OCI-LY1 (cell line): ENCODE results near the gene TSHR.
A peak's percentile ranks its signal among the peaks of the same experiment; 100 is the strongest.

Source experiments
- H2AFZ ChIP-seq: fragments of 200-600 bp; sonication (generic), shearing (Covaris generic); 2 replicates; pipeline ENCODE4 v1.6.0; 2014; ENCODE audit warnings: antibody characterized with exemption, mild to moderate bottlenecking, low read length
- H3F3A ChIP-seq: fragments of 200-600 bp; sonication (generic), shearing (Covaris generic); 2 replicates; pipeline ENCODE4 v1.6.0; 2014; ENCODE audit warnings: mild to moderate bottlenecking, antibody characterized with exemption, low read length, moderate library complexity; ENCODE audit not compliant: insufficient read depth
- H3K27ac ChIP-seq: fragments of 200-600 bp; sonication (generic); 2 replicates; pipeline ENCODE4 v1.5.1; 2014; ENCODE audit warnings: low read length, mixed run types, mild to moderate bottlenecking, low read depth; ENCODE audit not compliant: poor library complexity, severe bottlenecking
- H3K27me3 ChIP-seq: fragments of 200-600 bp; sonication (generic); 2 replicates; pipeline ENCODE4 v1.6.0; 2014; ENCODE audit warnings: antibody characterized with exemption, mild to moderate bottlenecking, low read length, moderate library complexity; ENCODE audit not compliant: insufficient read depth
- H3K36me3 ChIP-seq: fragments of 200-600 bp; sonication (generic); 2 replicates; pipeline ENCODE4 v1.6.1; 2014; ENCODE audit warnings: mild to moderate bottlenecking, antibody characterized with exemption, low read length, moderate library complexity, mixed read lengths; ENCODE audit not compliant: insufficient read depth
- H3K4me1 ChIP-seq: fragments of 200-600 bp; sonication (generic); 2 replicates; pipeline ENCODE4 v1.5.1; 2014; ENCODE audit warnings: mild to moderate bottlenecking, low read length, moderate library complexity; ENCODE audit not compliant: insufficient read depth, severe bottlenecking
- H3K4me2 ChIP-seq: fragments of 200-600 bp; sonication (generic), shearing (Covaris generic); 2 replicates; pipeline ENCODE4 v1.6.1; 2014; ENCODE audit warnings: low read length
- H3K4me3 ChIP-seq: fragments of 200-600 bp; sonication (generic); 2 replicates; pipeline ENCODE4 v1.5.1; 2014; ENCODE audit warnings: low read length, low read depth, mild to moderate bottlenecking, mixed read lengths; ENCODE audit not compliant: poor library complexity, severe bottlenecking
- H3K79me2 ChIP-seq: fragments of 200-600 bp; shearing (Covaris generic); 2 replicates; pipeline ENCODE4 v1.6.1; 2016; ENCODE audit warnings: mixed run types, low read length, mixed read lengths; ENCODE audit not compliant: insufficient read depth
- H3K9ac ChIP-seq: fragments of 200-600 bp; sonication (generic), shearing (Covaris generic); 2 replicates; pipeline ENCODE4 v1.6.1; 2014; ENCODE audit warnings: mild to moderate bottlenecking, low read length, mixed read lengths
- H3K9me2 ChIP-seq: fragments of 200-600 bp; sonication (generic), shearing (Covaris generic); 2 replicates; pipeline ENCODE4 v1.6.1; 2014; ENCODE audit warnings: low read depth, mild to moderate bottlenecking, low read length, mixed read lengths
- H3K9me3 ChIP-seq: fragments of 200-600 bp; shearing (Covaris generic); 2 replicates; pipeline ENCODE4 v1.6.1; 2014; ENCODE audit warnings: low read length, mixed read lengths
- H4K20me1 ChIP-seq: fragments of 200-600 bp; sonication (generic), shearing (Covaris generic); 2 replicates; pipeline ENCODE4 v1.6.0; 2016; ENCODE audit warnings: mild to moderate bottlenecking, low read length; ENCODE audit not compliant: insufficient read depth
- EZH2 ChIP-seq: fragments of 200-600 bp; sonication (generic), shearing (Covaris generic); IDR thresholded peaks from 2 replicates; pipeline ENCODE4 v1.8.0; 2017; ENCODE audit warnings: borderline replicate concordance, mixed run types, mild to moderate bottlenecking, antibody characterized with exemption, low read length, moderate library complexity, mixed read lengths
- TF ChIP-seq, protein P1 (sequence below): fragments of 200-600 bp; sonication (generic), shearing (Covaris generic); IDR thresholded peaks from 2 replicates; pipeline ENCODE4 v1.5.1; 2017; ENCODE audit warnings: mild to moderate bottlenecking, antibody characterized with exemption, low read length, moderate library complexity, mixed read lengths

Gene TSHR

DNA sequence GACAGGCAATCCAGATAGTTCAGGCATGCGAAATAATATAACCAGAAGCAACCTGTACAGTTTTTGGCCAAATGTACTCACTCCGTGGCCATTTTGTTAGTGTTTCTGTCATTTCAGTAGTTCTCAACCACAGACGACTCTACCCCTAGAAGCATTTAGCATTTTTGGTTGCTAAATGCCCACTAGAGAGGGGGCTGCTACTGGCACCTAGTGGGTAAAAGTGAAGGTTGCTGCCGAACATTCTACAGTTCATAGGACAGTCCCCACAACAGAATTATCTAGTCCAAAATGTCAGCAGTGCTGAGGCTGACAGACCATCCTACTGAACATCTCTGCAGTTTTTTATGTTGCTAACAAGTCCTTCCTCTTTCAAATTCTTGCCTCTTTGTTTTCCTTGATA lies 107.4 kb downstream of the TSHR start:
- H3K9me2 ChIP-seq = no peaks in the 10 kb centered on the region
- H3K4me2 ChIP-seq = no peak overlapping the region
- no peaks in the 10 kb centered on the region for H3K4me1 ChIP-seq
- no peak overlapping the region for H3K27ac ChIP-seq
- no peaks in the 10 kb centered on the region for H3K36me3 ChIP-seq
- no peaks in the 10 kb centered on the region for H4K20me1 ChIP-seq
- no peak overlapping the region for H3K4me3 ChIP-seq
- H3K9ac ChIP-seq = no peak overlapping the region
- no peaks in the 10 kb centered on the region for H3K27me3 ChIP-seq
- TF ChIP-seq EZH2 = no peak
- TF ChIP-seq, protein P1, sequence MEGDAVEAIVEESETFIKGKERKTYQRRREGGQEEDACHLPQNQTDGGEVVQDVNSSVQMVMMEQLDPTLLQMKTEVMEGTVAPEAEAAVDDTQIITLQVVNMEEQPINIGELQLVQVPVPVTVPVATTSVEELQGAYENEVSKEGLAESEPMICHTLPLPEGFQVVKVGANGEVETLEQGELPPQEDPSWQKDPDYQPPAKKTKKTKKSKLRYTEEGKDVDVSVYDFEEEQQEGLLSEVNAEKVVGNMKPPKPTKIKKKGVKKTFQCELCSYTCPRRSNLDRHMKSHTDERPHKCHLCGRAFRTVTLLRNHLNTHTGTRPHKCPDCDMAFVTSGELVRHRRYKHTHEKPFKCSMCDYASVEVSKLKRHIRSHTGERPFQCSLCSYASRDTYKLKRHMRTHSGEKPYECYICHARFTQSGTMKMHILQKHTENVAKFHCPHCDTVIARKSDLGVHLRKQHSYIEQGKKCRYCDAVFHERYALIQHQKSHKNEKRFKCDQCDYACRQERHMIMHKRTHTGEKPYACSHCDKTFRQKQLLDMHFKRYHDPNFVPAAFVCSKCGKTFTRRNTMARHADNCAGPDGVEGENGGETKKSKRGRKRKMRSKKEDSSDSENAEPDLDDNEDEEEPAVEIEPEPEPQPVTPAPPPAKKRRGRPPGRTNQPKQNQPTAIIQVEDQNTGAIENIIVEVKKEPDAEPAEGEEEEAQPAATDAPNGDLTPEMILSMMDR = peak; percentile 63
- no peak overlapping the region for H2AFZ ChIP-seq
- no peaks in the 10 kb centered on the region for H3F3A ChIP-seq
- H3K79me2 ChIP-seq = no peaks in the 10 kb centered on the region
- no peaks in the 10 kb centered on the region for H3K9me3 ChIP-seq

DNA sequence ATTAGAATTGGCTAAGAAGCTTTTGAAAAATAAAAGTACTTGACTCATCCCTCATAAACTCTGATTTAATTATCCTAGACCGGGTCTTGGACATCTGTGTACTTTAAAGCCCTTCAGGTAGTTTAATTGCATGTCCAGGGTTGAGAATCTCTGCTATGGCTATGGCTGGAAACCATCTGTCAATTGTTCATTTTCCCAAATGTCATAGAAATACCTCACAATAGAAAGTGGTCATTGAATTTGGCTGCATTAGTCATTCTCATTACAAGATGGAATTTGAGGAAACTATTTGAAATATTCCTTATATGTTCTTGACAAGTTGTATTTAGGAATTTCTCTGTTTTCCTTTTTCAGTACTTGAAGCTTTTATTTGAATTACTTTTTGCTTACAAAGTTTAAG lies 111.3 kb downstream of the TSHR start:
- no peaks in the 10 kb centered on the region for H4K20me1 ChIP-seq
- H3K4me3 ChIP-seq = no peak overlapping the region
- TF ChIP-seq EZH2 = no peak
- TF ChIP-seq, protein P1 = no peak
- no peaks in the 10 kb centered on the region for H3F3A ChIP-seq
- no peaks in the 10 kb centered on the region for H3K27me3 ChIP-seq
- no peak overlapping the region for H3K4me2 ChIP-seq
- H3K36me3 ChIP-seq = no peaks in the 10 kb centered on the region
- no peak overlapping the region for H3K27ac ChIP-seq
- no peaks in the 10 kb centered on the region for H3K9me3 ChIP-seq
- no peaks in the 10 kb centered on the region for H3K79me2 ChIP-seq
- no peak overlapping the region for H2AFZ ChIP-seq
- no peak overlapping the region for H3K9ac ChIP-seq
- no peaks in the 10 kb centered on the region for H3K9me2 ChIP-seq
- no peaks in the 10 kb centered on the region for H3K4me1 ChIP-seq

DNA sequence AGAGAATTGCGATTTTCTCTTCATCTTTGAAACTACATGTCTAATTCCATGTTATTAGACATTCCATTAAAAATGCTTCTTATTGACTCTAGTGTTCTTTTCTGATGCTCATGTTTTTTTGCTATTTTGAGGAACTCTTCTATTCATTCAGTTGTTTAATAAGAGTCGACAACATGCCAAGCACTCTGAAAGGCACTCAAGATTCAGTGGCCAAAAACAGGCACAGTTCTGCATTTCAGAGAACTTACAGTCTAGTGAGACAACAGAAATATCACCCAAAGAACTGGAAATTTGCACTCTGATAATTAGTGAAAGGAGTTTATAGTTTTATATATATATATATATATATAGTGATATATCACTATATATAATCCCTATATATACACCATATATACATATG lies 111.7 kb downstream of the TSHR start:
- H3K9ac ChIP-seq = no peak overlapping the region
- H3K9me3 ChIP-seq = no peaks in the 10 kb centered on the region
- no peaks in the 10 kb centered on the region for H4K20me1 ChIP-seq
- no peak overlapping the region for H3K27ac ChIP-seq
- H3K9me2 ChIP-seq = no peaks in the 10 kb centered on the region
- H3K4me1 ChIP-seq = no peaks in the 10 kb centered on the region
- H2AFZ ChIP-seq = no peak overlapping the region
- no peaks in the 10 kb centered on the region for H3F3A ChIP-seq
- no peak overlapping the region for H3K4me3 ChIP-seq
- no peaks in the 10 kb centered on the region for H3K79me2 ChIP-seq
- no peak overlapping the region for H3K4me2 ChIP-seq
- H3K27me3 ChIP-seq = no peaks in the 10 kb centered on the region
- no peak for TF ChIP-seq EZH2
- TF ChIP-seq, protein P1 = no peak
- H3K36me3 ChIP-seq = no peaks in the 10 kb centered on the region
